SK-N-SH (cell line): ENCODE data around the gene MBNL1. TPM values are rescaled to one million over a fixed set of nuclear protein-coding genes. Genes with fewer than 3 reads are reported as not detected.
A peak's percentile ranks its signal among the peaks of the same experiment; 100 is the strongest.

ENCODE experiments used
- CTCF ChIA-PET: fragments of 300-600, 350-600 bp; formaldehyde crosslinking; extraction: SDS; loops from one replicate; lab custom pipeline; 2021; lab: Yijun Ruan, JAX
- POLR2A ChIA-PET: fragments of 350-600 bp; sonication (Branson Sonifier 250); formaldehyde crosslinking; extraction: SDS; loops from one replicate; lab custom pipeline; 2020; ENCODE audit warnings: antibody characterized with exemption, inconsistent platforms; lab: Yijun Ruan, JAX
- DNase-seq: peaks from one replicate; pipeline ENCODE4 v3.0.0; 2012
- H2AFZ ChIP-seq: fragments of 200-600 bp; sonication (generic); 2 replicates; pipeline ENCODE4 v1.8.1; 2016; ENCODE audit warnings: antibody characterized with exemption, mild to moderate bottlenecking, low read depth
- H3F3A ChIP-seq: fragments of 200-600 bp; sonication (generic); replicated peaks from 2 replicates; pipeline ENCODE3; 2016; ENCODE audit warnings: antibody characterized with exemption, mild to moderate bottlenecking; ENCODE audit not compliant: insufficient read depth
- H3K27ac ChIP-seq, 2 experiments: fragments of 200-500 bp in 1 of 2; fragments of 200-600 bp in 1 of 2; sonication (Bioruptor generic) in 1 of 2; sonication (generic), shearing (Covaris generic) in 1 of 2; 2 replicates each; pipeline versions ENCODE4 v1.5.1 to v1.6.1; 2014 to 2016; ENCODE audit warnings: low read depth in 2 of 2, inconsistent platforms in 1 of 2, low read length in 1 of 2, mild to moderate bottlenecking in 1 of 2, mixed read lengths in 1 of 2
- H3K27me3 ChIP-seq: fragments of 200-600 bp; sonication (generic), shearing (Covaris generic); 2 replicates; pipeline ENCODE4 v1.6.1; 2016; ENCODE audit warnings: mixed run types; ENCODE audit not compliant: insufficient read depth
- H3K36me3 ChIP-seq, 2 experiments: fragments of 200-500 bp in 1 of 2; fragments of 200-600 bp in 1 of 2; sonication (Bioruptor generic) in 1 of 2; sonication (generic) in 1 of 2; replicated peaks in 1 of 2; 2 replicates each; pipeline versions ENCODE3 to v1.5.1; 2014 to 2016; ENCODE audit warnings: low read length in 1 of 2, mild to moderate bottlenecking in 1 of 2; ENCODE audit not compliant: insufficient read depth in 2 of 2, control insufficient read depth in 1 of 2
- H3K4me1 ChIP-seq, 2 experiments: fragments of 200-500 bp in 1 of 2; fragments of 200-600 bp in 1 of 2; sonication (Bioruptor generic) in 1 of 2; sonication (generic), shearing (Covaris generic) in 1 of 2; 2 replicates each; pipeline versions ENCODE4 v1.5.1 to v1.6.1; 2014 to 2016; ENCODE audit warnings: low read depth in 1 of 2, low read length in 1 of 2, mixed run types in 1 of 2; ENCODE audit not compliant: insufficient read depth in 2 of 2, control insufficient read depth in 1 of 2
- H3K4me2 ChIP-seq: fragments of 200-600 bp; sonication (generic), shearing (Covaris generic); 2 replicates; pipeline ENCODE4 v1.6.1; 2017; ENCODE audit warnings: mixed run types
- H3K4me3 ChIP-seq, 2 experiments: fragments of 200-500 bp in 1 of 2; fragments of 200-600 bp in 1 of 2; sonication (Bioruptor generic) in 1 of 2; sonication (generic), shearing (Covaris generic) in 1 of 2; 2 replicates each; pipeline versions ENCODE4 v1.5.1 to v1.8.1; 2014 to 2016; ENCODE audit warnings: low read depth in 2 of 2, inconsistent platforms in 1 of 2, low read length in 1 of 2, mild to moderate bottlenecking in 1 of 2, mixed read lengths in 1 of 2, moderate library complexity in 1 of 2
- H3K79me2 ChIP-seq: fragments of 200-600 bp; sonication (generic); 2 replicates; pipeline ENCODE4 v1.8.1; 2017; ENCODE audit warnings: mild to moderate bottlenecking; ENCODE audit not compliant: insufficient read depth
- H3K9ac ChIP-seq: fragments of 200-600 bp; sonication (generic); 2 replicates; pipeline ENCODE4 v1.6.1; 2017; ENCODE audit warnings: mixed run types
- H3K9me2 ChIP-seq: fragments of 200-600 bp; sonication (generic); 2 replicates; pipeline ENCODE4 v1.6.1; 2017; ENCODE audit warnings: mixed run types
- H3K9me3 ChIP-seq: fragments of 200-600 bp; sonication (generic); 2 replicates; pipeline ENCODE4 v1.6.1; 2017; ENCODE audit warnings: mixed run types, mild to moderate bottlenecking, moderate library complexity
- H4K20me1 ChIP-seq: fragments of 200-600 bp; sonication (generic); 2 replicates; pipeline ENCODE4 v1.6.1; 2017; ENCODE audit warnings: mild to moderate bottlenecking, mixed run types; ENCODE audit not compliant: insufficient read depth
- EP300 ChIP-seq, 2 experiments: IDR thresholded peaks; 2 replicates each; pipeline versions ENCODE4 v1.4.0 to v1.6.1; 2012; ENCODE audit warnings: borderline replicate concordance in 1 of 2, low read depth in 1 of 2, low read length in 1 of 2
- EZH2phosphoT487 ChIP-seq: fragments of 200-600 bp; sonication (generic); IDR thresholded peaks from 2 replicates; pipeline ENCODE4 v1.6.1; 2017; ENCODE audit warnings: low read depth, mixed run types, mild to moderate bottlenecking, antibody characterized with exemption, moderate library complexity, borderline replicate concordance
- FOXM1 ChIP-seq: IDR thresholded peaks from 2 replicates; pipeline ENCODE4 v1.4.0; 2012; ENCODE audit warnings: low read depth, mild to moderate bottlenecking
- GATA2 ChIP-seq: sonication (generic); formaldehyde crosslinking; IDR thresholded peaks from 2 replicates; pipeline ENCODE4 v1.5.0; 2020; ENCODE audit warnings: mild to moderate bottlenecking, missing genetic modification reagents
- IRF3 ChIP-seq: fragments of 150-350 bp; IDR thresholded peaks from 2 replicates; pipeline ENCODE4 v1.6.1; 2016; ENCODE audit warnings: mild to moderate bottlenecking, low read depth, low read length
- JUND ChIP-seq: IDR thresholded peaks from 2 replicates; pipeline ENCODE4 v1.4.0; 2012
- MEF2A ChIP-seq: IDR thresholded peaks from 2 replicates; pipeline ENCODE4 v1.4.0; 2012; ENCODE audit warnings: low read depth, borderline replicate concordance
- NFIC ChIP-seq: IDR thresholded peaks from 2 replicates; pipeline ENCODE4 v1.4.0; 2012; ENCODE audit warnings: borderline replicate concordance
- NRF1 ChIP-seq: IDR thresholded peaks from 2 replicates; pipeline ENCODE4 v1.6.1; 2012; ENCODE audit warnings: low read depth, mild to moderate bottlenecking, low read length
- PBX3 ChIP-seq: IDR thresholded peaks from 2 replicates; pipeline ENCODE4; 2012
- RAD21 ChIP-seq: IDR thresholded peaks from 2 replicates; pipeline ENCODE4 v1.6.1; 2012; ENCODE audit warnings: mild to moderate bottlenecking, low read length
- RCOR1 ChIP-seq: fragments of 150-350 bp; IDR thresholded peaks from 2 replicates; pipeline ENCODE4 v1.6.1; 2017; ENCODE audit warnings: antibody characterized with exemption, low read length
- RFX5 ChIP-seq: IDR thresholded peaks from 2 replicates; pipeline ENCODE4 v1.6.1; 2012; ENCODE audit warnings: mild to moderate bottlenecking, improper control_type of control experiment, low read length
- RXRA ChIP-seq: IDR thresholded peaks from 2 replicates; pipeline ENCODE4 v1.4.0; 2012; ENCODE audit warnings: low read depth, mild to moderate bottlenecking, borderline replicate concordance
- SIN3A ChIP-seq: IDR thresholded peaks from 2 replicates; pipeline ENCODE4 v1.6.1; 2012; ENCODE audit warnings: low read depth, mild to moderate bottlenecking, low read length, moderate library complexity, borderline replicate concordance
- TAF1 ChIP-seq: IDR thresholded peaks from 2 replicates; pipeline ENCODE4 v1.6.1; 2012; ENCODE audit warnings: low read depth, mild to moderate bottlenecking, low read length, moderate library complexity, borderline replicate concordance
- TEAD4 ChIP-seq: IDR thresholded peaks from 2 replicates; pipeline ENCODE4 v1.4.0; 2012; ENCODE audit warnings: mild to moderate bottlenecking, borderline replicate concordance; ENCODE audit not compliant: insufficient read depth
- YY1 ChIP-seq: IDR thresholded peaks from 2 replicates; pipeline ENCODE4 v1.4.0; 2012; ENCODE audit warnings: low read depth, mild to moderate bottlenecking
- ZBTB33 ChIP-seq: IDR thresholded peaks from 2 replicates; pipeline ENCODE4 v1.4.0; 2012; ENCODE audit warnings: low read depth, borderline replicate concordance
- WGBS: methylation state at CpG from one replicate; pipeline ENCODE4 v1.1.6; 2017; ENCODE audit warnings: low lambda C conversion rate; 5-methylcytosine and 5-hydroxymethylcytosine counted together
- polyA plus RNA-seq, 3 experiments: library from polyadenylated mRNA; depleted of rRNA; stranded (reverse); fragments of >200 nt; gene quantifications; 2 replicates each; pipeline ENCODE4 v1.2.3, GENCODE V29; 2012

Gene MBNL1
- polyA plus RNA-seq, 1 of the 3 experiments (the other 2 are of a cell fraction), result 44.3 TPM

GRCh38 chr3:152321955-152322377 is 53.2 kb downstream of the MBNL1 start:
- peaks cover 0 to 48% of the 10 kb centered on the region in 2 experiments for H3K36me3 ChIP-seq
- no peak overlapping the region for H3K4me3 ChIP-seq
- no peak for TF ChIP-seq YY1
- H3K9ac ChIP-seq, result no peak overlapping the region
- H3F3A ChIP-seq, result peaks cover 47% of the 10 kb centered on the region
- H3K4me2 ChIP-seq, result no peak overlapping the region
- peaks cover 31% of the 10 kb centered on the region for H4K20me1 ChIP-seq
- peaks cover 97% of the 10 kb centered on the region for H3K79me2 ChIP-seq
- DNase-seq, result no peak
- ChIA-PET POLR2A (no interaction called here), CTCF (interaction anchor here (1.1 kb wide), 1 partner anchor 122 kb away, joined by 3 read pairs; no protein-coding TSS in a partner anchor)
- no peak overlapping the region for H2AFZ ChIP-seq
- no peaks in the 10 kb centered on the region for H3K9me2 ChIP-seq
- H3K4me1 ChIP-seq, result peaks cover 15 to 43% of the 10 kb centered on the region in 2 experiments
- H3K27ac ChIP-seq, result peak overlapping the region in 1 of 2 experiments; percentile 86; a peak in 2 of 4 replicates
- peaks cover 7% of the 10 kb centered on the region; the same call in 1 of the 2 replicates for H3K9me3 ChIP-seq
- WGBS, result 95% methylated on average over 2 of the region's 2 CpGs
- no peaks in the 10 kb centered on the region for H3K27me3 ChIP-seq

GRCh38 chr3:152322756-152323155 is 54.0 kb downstream of the MBNL1 start:
- TF ChIP-seq MEF2A, result no peak
- no peak for TF ChIP-seq IRF3
- TF ChIP-seq JUND, result no peak
- TF ChIP-seq SIN3A, result no peak
- TF ChIP-seq TAF1, result no peak
- no peak for TF ChIP-seq FOXM1
- TF ChIP-seq GATA2 (CRISPR knock-in tag), result no peak
- Histone ChIP-seq H3K36me3 (peaks cover 0 to 52% of the 10 kb centered on the region in 2 experiments), H3K4me2 (no peak overlapping the region), H3K27ac (0 out of 4 replicates have a peak overlapping the region, but pooled peaks of 1 of the 2 experiments have one; percentile 5), H3K9ac (no peak overlapping the region), H3K9me3 (0 out of 2 replicates have a peak, but pooled peaks cover 7% of the 10 kb centered on the region), H3K9me2 (no peaks in the 10 kb centered on the region), H3K4me1 (peaks cover 15 to 38% of the 10 kb centered on the region in 2 experiments), H3K27me3 (no peaks in the 10 kb centered on the region), H3K79me2 (peaks cover 97% of the 10 kb centered on the region), H3K4me3 (no peak overlapping the region), H2AFZ (no peak overlapping the region), H3F3A (peaks cover 45% of the 10 kb centered on the region), H4K20me1 (peaks cover 35% of the 10 kb centered on the region)
- no peak for DNase-seq
- WGBS, result 92% methylated on average over 1 of the region's 1 CpG
- CTCF ChIA-PET, result interaction anchor here (1.1 kb wide), 1 partner anchor 121 kb away, joined by 3 read pairs; no protein-coding TSS in a partner anchor
- POLR2A ChIA-PET, result no interaction called here

- DNase-seq, result no peak
- Histone ChIP-seq H3K9ac (no peak overlapping the region), H3K27me3 (no peaks in the 10 kb centered on the region), H3K9me3 (0 out of 2 replicates have a peak, but pooled peaks cover 7% of the 10 kb centered on the region), H3K36me3 (peaks cover 0 to 57% of the 10 kb centered on the region in 2 experiments), H3K4me1 (peaks cover 15 to 41% of the 10 kb centered on the region in 2 experiments), H3K9me2 (no peaks in the 10 kb centered on the region), H3K4me2 (no peak overlapping the region), H2AFZ (no peak overlapping the region), H3K4me3 (no peak overlapping the region), H3K79me2 (peaks cover 99% of the 10 kb centered on the region), H3F3A (peaks cover 47% of the 10 kb centered on the region), H4K20me1 (peaks cover 39% of the 10 kb centered on the region), H3K27ac (no peak overlapping the region)
- ChIA-PET CTCF (no interaction called here), POLR2A (no interaction called here)
- TF ChIP-seq RXRA, result no peak
- no peak for TF ChIP-seq JUND
- no peak for TF ChIP-seq RFX5
- TF ChIP-seq FOXM1, result no peak
- no peak for TF ChIP-seq NFIC
- TF ChIP-seq MEF2A, result no peak
- TF ChIP-seq EP300 (IDR thresholded peaks at IDR 0.05; ENCODE audit: borderline replicate concordance in 1 of 2, low read depth in 1 of 2, low read length in 1 of 2), result no peak
- TF ChIP-seq RCOR1, result no peak
- no peak for TF ChIP-seq TEAD4
- TF ChIP-seq PBX3, result no peak
- TF ChIP-seq RAD21, result no peak
- no peak for TF ChIP-seq ZBTB33
- no peak for TF ChIP-seq NRF1
- no peak for TF ChIP-seq EZH2phosphoT487
- WGBS, result 86% methylated on average over 4 of the region's 4 CpGs
These were observed 55.1 kb downstream of the MBNL1 start for GRCh38 chr3:152323834-152324233.
